CD4-positive, alpha-beta T cell treated with Interleukin-15 for 1 hour (primary cell): ENCODE data around the gene AK8.
A peak's percentile ranks its signal among the peaks of the same experiment; 100 is the strongest.

Experiments
- DNase-seq: peaks from one replicate; pipeline ENCODE4 v3.0.0-alpha.2; 2020

AK8 gene

DNA sequence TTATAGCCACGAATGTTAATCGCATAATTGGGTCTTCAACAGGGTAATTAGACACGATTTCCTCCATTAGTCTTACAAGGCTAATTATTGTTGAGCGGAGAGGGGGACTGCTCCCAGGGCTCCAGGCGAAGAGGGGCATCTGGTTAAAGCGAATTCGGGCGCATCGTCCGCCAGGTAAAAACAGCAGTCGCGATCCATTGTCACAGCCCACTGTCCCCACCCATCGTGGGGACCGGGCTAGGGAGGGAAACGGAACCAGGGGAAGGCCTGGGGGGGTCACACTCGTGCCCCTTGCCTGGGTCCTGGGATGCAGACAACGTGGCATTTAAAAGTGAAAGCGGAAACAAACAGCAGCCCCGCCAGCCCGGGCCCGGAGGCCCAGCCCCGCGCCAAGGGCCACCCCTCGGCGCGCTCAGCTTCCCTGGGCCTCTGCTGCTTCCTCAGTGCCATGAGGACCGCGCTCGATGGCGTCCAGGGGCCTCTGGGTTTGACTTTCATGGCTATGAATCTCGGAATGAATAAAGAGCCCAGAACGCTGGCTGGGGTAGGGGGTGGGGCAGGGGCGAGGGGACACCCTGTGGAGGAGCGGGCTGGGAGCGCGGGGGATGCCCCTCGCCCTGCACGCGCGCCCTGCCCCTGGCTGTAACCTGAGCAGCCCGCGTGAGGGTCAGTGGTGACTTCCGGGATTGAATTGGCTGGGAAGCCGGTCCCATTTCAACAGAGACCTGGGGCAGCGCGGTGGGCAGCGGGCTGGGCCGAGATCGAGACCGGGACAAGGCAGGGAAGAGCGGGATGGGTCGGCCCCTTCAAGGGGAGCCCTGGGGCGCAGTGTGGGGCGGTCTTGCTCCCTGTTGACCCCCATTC, 107.9 kb downstream of the AK8 start:
- DNase-seq: peak; percentile 60

DNA sequence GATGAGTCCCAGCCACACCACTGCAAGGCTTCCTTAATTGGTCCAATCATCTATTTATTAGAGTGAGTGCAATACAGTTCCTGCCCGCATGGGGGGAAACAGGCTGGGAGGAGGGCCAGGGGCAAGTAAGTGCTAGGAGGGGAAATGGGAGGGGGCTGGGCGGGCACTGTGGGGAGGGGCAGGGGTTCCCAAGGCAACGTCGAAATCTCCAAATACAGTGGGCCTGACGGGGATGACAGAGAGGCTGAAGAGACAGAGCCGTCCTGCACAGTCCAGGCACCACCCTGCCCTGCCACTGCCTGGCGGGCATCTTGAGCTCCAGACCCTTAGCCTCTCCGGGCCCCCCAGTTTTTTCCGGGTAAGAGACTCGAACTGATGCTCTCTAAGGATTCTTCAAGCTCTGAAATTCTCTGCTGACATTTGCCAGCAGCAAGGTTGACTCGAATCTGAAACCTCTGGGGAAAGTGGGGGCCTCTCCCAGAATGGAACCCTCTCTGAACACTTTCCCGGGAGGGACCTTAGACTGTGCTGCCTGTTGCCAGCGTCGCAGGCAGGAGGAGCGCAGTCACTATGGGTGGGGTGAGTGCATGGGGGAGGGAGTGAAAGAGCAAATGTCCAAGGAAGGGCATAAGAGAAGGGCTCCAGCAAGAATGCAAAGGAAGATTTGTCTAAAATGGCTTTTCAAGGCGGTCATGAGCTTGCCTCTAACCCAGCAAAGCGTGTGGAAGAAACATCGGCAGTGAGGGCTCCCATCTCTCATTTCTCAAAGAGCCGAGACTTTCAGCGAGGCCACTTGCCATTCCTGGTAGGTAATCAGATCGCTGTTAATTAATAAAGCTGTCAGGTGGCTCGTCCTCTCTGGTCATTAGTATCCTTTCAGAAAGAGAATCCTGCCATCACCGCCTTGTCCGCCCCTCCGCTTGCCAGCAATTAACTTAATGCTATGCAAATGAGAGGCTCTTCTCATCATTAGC, 108.9 kb downstream of the AK8 start:
- DNase-seq: peak; percentile 77

DNA sequence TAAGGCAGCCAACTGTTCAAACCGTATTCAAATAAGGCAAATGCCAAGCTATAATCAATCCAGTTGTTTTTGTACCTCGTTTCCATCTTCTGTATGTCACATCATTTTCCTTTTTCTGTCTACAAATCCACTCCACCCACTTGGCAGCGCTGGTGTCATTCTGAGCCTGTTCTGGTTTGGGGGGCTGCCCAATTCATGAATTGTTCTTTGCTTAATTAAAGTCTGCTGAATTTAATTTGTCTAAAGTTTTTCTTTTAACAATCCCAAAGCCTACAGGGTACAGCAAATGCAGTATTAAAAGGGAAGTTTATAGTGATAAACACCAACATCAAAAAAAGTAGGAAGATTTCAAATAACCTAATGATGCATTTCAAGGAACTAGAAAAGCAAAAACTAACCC, 114.5 kb downstream of the AK8 start:
- DNase-seq: no peak

DNA sequence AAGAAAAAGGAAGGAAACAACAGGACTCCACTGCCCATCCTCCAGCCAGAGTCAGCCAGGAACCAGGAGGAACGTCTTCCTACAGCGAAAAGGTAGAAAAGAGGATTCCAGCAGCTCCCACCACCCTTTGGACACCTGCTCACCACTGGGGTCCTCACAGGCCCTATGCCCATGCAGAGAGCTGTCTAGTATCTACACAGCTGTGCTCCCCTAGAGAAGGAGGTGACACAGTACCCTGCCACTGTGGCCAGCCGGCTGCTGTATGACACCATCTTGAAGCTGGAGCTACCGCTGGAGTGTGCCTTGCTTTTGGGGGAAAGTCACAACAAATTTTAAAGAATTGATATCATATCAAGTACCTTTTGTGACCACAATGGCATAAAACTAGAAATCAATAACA, 115.2 kb downstream of the AK8 start:
- DNase-seq: no peak

DNA sequence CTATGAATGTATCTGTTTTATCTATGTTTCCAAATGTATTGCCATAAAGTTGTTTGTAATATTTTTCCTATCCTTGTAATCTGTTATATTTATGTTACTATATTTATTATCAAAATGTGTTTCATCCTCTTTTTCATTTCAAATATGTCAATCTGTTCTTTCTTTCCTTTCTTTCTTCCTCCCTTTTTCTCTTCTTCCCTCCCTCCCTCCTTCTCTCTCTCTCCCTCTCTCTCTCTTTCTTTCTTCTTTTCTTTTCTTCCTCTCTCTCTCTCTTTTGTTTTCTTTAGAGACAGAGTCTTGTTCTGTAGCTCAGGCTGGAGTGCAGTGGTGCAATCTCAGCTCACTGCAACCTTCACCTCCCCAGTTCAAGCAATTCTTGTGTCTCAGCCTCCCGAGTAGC, 116.5 kb downstream of the AK8 start:
- no peak for DNase-seq

DNA sequence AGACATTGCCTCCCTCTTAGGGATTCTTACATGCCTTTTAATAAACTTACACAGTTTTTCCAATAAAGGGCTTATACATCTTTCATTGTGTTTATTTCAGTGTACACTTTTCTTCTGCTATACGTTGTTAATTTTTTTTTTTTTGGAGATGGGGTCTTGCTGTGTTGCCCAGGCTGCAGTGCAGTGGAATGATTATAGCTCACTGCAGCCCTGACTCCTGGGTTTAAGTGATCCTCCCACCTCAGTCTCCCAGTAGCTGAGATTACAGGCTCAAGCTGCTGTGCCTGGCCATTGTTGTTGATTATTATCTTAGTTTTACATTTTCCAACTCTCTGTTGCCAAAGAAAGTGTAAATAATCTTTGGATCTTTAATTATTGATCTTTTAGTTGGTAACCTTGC, 118.0 kb downstream of the AK8 start:
- DNase-seq: no peak

DNA sequence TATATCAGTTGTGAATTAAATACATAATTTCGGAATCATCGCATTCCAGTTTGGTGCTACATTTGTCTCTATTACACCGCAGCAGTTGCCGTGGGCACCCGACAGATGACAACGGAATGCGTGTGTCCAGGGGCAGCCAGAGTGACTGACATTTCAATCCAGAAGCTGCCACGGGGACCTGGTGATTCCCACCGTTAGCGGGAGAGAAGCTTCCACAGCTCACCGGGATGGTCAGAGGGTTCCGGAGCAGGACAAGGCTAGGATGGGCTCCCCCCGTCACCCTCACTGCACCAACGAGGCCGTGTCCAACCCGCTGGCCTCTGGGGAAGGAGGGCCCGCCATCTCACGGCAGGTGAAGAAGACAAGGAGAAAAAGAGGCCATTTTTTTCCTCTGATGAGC, 121.1 kb downstream of the AK8 start:
- no peak for DNase-seq

DNA sequence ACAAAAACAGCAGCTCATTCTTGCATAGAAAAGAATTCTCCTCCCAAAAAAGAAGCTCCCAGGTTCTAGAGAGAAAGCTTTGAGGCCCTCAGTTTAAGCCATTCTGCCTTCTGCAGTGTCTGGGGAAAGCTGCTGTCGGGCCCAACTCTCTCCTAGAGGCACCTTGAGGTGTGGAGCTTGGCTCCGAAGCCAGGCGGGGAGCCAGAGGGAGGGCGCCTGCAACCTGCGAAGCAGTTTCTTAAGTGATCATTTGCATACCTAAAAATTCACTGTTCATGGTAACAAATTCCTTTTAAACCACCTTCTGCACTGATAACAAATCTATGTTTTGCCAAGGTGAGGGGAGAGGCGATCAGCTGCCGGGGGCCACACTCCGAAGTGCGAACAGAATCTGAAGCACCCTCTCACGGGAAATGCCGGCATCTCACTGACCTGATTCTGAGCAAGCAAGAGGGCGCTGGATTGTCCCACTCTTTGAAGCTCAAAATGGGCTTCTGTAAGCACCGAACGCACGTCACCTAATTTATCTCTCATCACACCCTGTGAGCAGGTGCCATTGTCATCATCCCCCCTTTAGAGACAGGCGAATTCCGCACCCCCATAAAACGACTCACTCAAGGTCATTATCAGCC, 121.8 kb downstream of the AK8 start:
- DNase-seq: no peak

DNA sequence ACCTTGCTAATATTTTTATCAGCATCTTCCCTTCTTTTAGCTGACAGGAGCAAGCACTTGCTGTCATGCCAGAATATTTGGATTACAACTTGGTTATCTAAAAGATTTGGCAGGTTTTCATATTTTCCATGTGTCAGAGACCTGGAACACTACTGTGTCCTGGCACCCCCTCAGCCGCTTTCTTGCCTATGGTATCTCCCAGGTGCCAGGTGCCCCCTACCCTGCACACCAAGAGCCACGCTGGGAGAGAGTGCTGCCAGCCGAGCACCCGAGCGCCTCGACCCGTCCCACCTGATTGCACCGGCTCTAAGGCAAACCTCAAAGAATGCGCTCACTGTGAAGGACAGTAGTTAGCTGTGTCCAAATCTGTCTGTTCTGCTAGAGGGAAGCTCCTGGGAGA, 123.0 kb downstream of the AK8 start:
- no peak for DNase-seq

DNA sequence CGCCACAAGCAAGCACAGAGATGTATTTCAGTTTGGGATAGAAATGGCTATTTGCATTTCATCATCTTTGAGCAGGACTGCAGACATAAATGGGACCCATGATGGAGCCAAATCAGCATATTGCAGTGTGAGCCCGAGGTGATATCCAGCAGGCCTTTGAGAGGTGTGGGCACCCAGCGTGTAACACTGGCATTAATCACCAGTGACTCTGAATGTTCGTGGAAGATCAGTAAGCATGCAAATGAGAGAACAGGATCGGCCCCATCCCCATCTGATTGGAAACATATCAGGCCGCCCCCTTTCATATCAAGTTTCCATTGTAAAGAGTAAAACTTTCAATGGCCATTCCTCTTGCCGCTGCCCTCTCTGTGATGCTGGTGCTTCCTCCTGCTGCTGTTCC, 123.8 kb downstream of the AK8 start:
- DNase-seq: no peak

DNA sequence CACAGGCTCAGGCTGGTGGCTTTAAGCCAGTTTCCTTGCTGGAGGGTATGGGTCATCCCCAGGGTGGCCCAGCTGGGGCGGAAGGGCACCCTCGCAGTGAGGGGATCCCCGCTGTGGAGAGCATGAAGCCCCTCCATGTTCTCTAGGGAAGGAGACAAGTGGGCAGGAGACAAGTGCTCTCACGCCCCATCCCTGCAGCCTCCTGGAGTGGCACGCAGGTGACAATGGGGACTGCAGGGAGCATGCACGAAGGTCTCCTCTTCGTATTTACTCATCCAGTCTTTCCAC, 124.5 kb downstream of the AK8 start:
- DNase-seq: no peak

DNA sequence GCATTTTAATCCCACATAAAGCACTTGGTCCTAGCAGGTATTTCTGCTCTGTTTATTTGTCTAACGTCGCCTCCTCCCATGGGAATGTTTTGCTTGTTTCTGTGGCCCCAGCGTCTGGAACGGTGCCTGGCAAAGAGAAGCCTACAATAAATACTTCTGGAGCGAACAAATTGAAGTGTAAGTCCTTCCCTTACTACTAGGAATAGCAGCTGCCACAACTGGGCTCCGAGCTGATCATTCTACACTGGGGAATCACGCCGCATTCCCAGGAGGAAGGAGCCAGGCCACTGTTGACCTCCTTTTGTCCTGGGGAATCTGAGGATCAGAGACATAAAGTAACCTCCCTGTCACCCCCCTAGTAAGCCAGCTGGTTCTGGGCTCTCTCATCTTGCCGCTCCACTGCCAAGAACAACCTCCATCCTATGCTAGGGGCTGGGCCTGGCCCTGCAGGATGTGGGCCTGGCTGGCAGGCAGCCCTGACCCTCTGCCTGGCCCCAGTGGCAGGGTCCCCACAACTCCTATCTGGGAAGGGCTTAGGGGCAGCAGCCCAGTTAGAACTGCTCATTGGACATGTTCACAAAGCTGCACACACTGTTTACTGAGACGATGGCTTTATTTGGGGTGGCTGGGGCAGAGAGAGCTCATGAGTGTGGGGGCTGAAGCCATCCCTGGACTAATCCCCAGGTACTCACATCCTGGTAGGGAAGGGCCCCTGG, 125.0 kb downstream of the AK8 start:
- DNase-seq: no peak

DNA sequence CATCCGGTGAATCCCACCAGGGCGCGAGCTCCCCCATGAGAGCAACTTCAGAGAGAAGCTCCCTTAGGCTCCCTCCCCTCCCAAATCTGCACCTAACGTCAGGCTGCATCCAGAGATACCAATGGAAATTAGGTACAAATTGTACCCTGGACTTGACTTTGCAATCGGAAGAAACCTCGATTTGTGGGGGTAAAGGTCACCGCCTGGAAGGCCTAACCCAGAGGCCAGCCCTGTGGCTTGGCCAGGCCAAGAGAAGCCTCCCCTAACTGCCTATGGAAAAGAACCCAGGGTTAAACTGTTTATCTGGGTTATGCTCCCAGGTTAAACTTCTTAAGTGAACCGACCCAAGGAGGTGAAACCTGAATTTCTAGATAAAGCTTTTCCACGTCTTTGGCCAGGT, 127.4 kb downstream of the AK8 start:
- no peak for DNase-seq

DNA sequence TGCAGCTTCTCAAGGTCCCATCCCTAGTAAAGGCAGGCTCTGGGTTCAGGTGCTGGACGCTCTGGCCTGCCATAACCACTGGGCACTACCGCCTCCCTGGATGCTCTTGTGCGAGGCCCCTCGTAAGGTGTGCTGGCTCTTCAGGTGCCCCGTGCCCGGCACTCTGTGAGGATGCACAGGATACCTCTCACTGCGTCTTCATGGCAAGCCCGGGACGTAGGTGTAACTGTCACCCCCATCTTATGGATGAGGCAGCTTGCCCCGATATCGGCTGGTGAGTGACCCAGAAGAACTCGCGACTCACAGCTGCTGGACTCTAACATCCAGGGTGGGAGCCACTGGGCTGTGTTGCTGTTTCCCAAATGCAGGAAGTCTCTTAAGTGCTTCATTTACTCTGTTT, 128.8 kb downstream of the AK8 start:
- DNase-seq: no peak

DNA sequence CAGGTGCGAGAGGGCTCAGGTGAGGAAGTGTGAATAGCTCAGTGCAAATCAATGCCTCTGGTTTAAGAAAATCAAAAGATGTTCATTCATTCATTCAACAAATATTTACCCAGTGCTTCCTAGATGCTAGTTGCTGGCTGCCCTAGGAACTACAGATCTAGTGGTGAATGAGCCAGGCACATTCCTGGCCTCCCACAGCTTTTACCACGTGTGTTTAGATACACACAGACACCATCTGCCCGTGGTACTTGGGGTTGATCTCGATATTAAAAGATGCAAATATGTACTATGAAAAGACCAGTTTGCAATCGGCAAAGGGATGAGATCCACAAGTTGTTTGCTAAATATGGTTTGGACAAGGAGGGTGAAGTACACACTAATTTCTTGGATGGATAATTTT, 129.6 kb downstream of the AK8 start:
- no peak for DNase-seq

DNA sequence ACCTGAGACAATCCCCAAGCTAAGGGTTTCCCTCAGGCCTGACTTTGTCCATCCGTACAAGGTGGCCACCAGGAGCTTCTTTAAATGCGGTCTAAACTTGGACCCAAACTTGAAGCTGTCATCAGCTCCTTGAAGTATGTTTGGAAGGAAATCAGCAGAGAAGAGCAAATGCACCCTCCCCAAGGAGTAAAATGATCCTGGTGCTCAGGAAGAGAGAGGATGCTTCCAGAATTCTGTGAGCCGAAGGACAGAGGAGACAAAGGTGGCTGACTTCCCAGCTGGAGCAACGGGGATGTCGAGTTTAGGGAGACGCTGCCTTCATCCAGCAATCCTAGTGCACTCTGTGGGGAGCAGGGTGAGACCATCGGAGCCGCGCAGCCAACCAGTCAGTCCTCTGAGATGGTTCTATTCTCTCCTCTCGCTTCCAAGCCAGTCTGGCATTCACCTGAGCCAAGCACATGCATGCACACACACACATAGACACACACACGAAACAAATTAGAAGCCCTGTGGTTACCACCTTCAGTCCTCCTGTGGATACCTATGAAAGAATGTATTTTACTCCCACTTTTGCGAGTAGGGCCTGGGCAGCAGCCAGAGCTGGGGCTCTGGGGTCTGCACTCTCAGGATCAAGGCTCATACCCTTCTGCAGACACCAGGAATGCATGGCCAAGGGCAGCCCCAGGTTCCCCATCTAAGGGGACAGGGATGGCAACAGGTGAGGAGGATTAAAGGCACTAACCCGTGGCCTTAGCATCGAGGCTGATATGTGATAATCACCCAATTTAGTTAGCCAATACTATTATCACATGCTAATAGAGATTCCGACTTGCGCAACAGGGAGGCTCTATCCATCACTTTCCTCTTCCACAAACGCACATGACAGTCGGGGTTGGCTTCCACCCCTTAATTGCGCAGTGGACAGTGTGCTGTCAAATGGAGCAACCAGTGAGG, 132.1 kb downstream of the AK8 start:
- DNase-seq: no peak

DNA sequence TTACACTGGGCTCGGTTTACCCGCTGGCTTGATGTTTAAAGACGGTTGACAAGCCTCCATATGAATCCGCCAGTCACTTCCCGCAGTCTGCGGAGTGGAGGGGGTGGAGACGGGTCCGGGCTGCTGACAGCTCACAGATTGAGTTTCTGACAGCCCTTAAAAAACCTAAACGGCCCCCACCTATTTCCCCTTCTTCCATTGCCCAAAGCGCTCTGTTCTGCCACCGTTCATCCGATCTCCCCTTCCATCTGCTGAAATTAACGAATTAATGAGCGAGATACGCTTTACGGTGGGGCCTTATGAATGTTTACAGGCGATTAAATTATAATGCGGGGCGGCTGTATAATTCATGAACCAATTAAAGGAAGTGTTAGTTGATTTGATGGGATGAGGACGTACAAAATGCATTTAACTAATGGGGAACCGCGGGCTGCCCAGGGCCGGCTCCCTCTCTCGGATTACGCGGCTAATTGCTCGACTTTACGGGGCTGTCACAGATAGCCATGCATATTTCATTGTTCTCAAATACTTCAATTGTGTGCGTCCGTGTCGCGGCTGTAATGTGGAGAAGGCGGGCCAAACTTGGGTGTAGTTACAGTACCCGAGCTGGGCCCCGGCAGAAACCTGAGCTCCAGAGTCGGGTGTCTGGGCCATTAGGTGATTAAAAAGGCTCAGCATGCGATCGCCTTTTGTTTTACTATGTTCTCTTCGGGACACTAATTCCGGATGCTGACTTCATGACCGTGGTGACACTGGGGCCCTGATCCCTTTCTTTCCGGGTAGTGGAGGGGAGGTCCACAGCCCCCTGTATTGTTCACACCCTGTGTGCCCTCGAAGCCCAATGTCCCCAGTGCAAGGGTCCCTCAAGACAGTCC, 133.0 kb downstream of the AK8 start:
- DNase-seq: no peak

DNA sequence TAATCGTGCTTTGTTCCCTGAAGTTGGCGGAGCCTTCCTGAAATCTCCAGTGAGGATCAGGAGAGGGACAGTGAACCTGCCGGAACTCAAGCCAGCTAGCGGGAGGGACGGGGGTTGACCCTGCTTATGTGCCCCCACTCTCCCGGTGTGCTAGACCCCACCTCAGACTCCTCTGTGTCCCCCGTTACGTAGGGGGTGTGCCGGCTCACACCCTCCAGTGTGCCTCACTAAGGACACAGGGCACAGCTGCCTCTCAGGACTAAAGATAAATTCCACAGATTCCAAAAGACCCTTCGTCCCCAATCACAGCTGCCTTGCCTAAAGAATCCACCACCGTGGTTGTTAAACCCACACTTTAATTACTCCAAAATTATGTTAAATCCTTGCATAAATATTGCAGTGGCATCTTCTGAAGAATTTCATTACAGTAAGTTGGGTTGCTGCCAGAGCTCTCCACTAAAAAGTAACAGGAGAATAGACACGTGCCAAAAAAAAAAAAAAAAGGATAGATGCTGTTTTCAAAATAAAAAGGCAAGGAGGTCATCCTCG, 134.1 kb downstream of the AK8 start:
- DNase-seq: no peak

DNA sequence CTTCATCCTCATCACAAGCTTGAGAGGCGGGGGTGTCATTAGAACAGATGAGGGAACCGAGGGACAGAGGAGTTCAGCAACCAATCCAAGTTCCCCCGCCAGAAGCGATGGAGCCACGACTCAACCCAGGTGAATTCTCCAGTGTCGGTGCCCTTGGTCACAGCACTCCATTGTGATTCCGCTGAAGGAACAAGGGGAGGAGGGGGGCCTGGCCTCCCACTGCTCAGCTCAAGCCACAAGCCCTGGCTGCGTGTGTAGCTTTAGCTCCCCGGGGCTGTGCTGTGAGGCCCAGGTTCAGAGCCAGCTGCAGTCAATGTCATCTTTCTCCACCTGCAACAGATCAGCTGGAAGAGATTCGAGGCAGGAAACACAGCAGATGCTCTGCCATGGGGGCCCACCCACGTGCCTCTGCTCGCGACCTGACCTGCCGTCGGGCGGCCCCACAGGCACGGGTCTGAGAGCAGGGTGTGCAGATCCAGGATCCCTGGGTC, 135.2 kb downstream of the AK8 start:
- DNase-seq: no peak
